ENCODE results near the gene IL37.

DNA sequence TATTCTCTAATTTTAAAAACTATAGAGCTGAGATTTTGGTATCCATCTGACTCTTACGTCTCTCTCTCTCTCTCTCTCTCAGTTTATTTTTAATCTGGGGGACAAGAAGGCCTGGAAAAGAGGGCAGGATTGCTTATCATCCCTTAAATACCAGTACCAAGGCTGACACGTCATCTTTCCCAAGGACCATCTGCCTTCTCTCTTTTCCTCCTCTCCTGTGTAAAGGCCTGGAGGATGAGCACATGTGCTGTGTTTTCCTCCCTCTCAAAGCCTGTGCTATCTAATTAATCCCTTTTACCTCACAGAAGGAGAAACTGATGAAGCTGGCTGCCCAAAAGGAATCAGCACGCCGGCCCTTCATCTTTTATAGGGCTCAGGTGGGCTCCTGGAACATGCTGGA lies 7.3 kb downstream of the IL37 start:
- TF ChIP-seq, protein P1, sequence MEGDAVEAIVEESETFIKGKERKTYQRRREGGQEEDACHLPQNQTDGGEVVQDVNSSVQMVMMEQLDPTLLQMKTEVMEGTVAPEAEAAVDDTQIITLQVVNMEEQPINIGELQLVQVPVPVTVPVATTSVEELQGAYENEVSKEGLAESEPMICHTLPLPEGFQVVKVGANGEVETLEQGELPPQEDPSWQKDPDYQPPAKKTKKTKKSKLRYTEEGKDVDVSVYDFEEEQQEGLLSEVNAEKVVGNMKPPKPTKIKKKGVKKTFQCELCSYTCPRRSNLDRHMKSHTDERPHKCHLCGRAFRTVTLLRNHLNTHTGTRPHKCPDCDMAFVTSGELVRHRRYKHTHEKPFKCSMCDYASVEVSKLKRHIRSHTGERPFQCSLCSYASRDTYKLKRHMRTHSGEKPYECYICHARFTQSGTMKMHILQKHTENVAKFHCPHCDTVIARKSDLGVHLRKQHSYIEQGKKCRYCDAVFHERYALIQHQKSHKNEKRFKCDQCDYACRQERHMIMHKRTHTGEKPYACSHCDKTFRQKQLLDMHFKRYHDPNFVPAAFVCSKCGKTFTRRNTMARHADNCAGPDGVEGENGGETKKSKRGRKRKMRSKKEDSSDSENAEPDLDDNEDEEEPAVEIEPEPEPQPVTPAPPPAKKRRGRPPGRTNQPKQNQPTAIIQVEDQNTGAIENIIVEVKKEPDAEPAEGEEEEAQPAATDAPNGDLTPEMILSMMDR (IDR thresholded peaks at IDR 0.05; ENCODE audit: poor library complexity), result no peak
- TF ChIP-seq EZH2 (IDR thresholded peaks at IDR 0.05; ENCODE audit: borderline replicate concordance), result no peak
